Measurements from ENCODE around the gene PINK1.

Gene PINK1

GRCh38 chr1:20689645-20690056 lies 56.4 kb downstream of the PINK1 start:
- ChIA-PET POLR2A (interaction anchor here (1.0 kb wide), 1 partner anchor 28 kb away, joined by 3 read pairs; no protein-coding TSS in a partner anchor), CTCF (no interaction called here)
- TF ChIP-seq, protein P1, sequence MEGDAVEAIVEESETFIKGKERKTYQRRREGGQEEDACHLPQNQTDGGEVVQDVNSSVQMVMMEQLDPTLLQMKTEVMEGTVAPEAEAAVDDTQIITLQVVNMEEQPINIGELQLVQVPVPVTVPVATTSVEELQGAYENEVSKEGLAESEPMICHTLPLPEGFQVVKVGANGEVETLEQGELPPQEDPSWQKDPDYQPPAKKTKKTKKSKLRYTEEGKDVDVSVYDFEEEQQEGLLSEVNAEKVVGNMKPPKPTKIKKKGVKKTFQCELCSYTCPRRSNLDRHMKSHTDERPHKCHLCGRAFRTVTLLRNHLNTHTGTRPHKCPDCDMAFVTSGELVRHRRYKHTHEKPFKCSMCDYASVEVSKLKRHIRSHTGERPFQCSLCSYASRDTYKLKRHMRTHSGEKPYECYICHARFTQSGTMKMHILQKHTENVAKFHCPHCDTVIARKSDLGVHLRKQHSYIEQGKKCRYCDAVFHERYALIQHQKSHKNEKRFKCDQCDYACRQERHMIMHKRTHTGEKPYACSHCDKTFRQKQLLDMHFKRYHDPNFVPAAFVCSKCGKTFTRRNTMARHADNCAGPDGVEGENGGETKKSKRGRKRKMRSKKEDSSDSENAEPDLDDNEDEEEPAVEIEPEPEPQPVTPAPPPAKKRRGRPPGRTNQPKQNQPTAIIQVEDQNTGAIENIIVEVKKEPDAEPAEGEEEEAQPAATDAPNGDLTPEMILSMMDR (IDR thresholded peaks at IDR 0.05; ENCODE audit: insufficient read depth, low read length, missing control alignments): no peak
- no peak for DNase-seq (ENCODE audit: low read depth, low spot score)
- no peak overlapping the region for H3K4me3 ChIP-seq (ENCODE audit: low read depth, low read length)

- TF ChIP-seq, protein P1 (IDR thresholded peaks at IDR 0.05; ENCODE audit: insufficient read depth, low read length, missing control alignments): no peak
- ChIA-PET CTCF (interaction anchor here (0.8 to 9.2 kb wide), 3 partner anchors 10 to 677 kb away, joined by 3 to 185 read pairs (median 10); no protein-coding TSS in a partner anchor), POLR2A (no interaction called here)
- H3K4me3 ChIP-seq (ENCODE audit: low read depth, low read length): no peak overlapping the region
- DNase-seq (ENCODE audit: low read depth, low spot score): no peak
Observed at GRCh38 chr1:20691872-20692271, 58.6 kb downstream of the PINK1 start.

DNA sequence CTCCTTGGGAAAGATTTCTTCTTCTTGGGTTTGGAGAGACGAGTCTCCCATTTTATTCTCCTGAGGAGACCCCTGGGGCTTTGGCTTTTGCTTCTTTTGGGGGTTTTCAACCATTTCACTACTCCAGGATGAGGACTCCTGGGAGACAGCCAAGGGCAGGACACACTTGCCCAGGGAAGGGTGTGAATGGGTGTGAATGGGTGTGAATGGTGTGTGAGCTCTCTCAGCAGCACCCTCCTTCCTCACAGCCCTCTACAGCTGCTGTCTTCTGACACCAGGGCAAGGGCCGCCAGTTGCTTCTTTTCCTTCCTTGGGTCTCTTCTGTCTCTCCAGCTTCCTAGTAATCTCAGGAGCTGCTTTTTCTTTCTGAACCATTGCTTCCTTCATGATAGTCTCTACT lies 60.4 kb downstream of the PINK1 start:
- POLR2A ChIA-PET: no interaction called here
- TF ChIP-seq, protein P1 (IDR thresholded peaks at IDR 0.05; ENCODE audit: insufficient read depth, low read length, missing control alignments): no peak
- no peak overlapping the region for H3K4me3 ChIP-seq (ENCODE audit: low read depth, low read length)
- CTCF ChIA-PET: interaction anchor here (0.8 to 9.2 kb wide), 5 partner anchors 13 to 675 kb away, joined by 3 to 185 read pairs (median 5); no protein-coding TSS in a partner anchor
- DNase-seq (ENCODE audit: low read depth, low spot score): no peak

DNA sequence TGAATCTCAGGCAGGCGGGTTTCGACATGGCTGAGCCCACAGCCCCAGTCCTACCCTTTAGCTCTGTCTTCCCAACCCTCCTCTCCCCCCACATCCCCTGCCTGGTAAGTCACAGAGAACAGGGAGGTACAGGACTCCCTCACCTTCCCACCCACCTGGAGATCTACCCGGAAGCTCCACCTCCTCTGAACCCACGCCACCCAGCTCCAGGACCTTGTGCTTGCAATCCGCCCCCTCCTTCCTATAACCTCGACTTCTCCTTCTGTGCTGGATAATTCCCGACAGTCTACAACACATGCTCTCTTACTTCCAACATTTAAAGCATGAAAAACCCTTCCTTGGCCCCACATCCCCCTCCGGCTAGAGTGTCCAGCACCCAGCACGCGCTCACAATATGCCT lies 62.3 kb downstream of the PINK1 start:
- TF ChIP-seq, protein P1 (IDR thresholded peaks at IDR 0.05; ENCODE audit: insufficient read depth, low read length, missing control alignments): no peak
- DNase-seq (ENCODE audit: low read depth, low spot score): no peak
- ChIA-PET CTCF (interaction anchor here (0.7 to 9.2 kb wide), 20 partner anchors 9 to 673 kb away, joined by 3 to 185 read pairs (median 4); partner anchors contain the start of gene HP1BP3), POLR2A (no interaction called here)
- H3K4me3 ChIP-seq (ENCODE audit: low read depth, low read length): no peak overlapping the region

DNA sequence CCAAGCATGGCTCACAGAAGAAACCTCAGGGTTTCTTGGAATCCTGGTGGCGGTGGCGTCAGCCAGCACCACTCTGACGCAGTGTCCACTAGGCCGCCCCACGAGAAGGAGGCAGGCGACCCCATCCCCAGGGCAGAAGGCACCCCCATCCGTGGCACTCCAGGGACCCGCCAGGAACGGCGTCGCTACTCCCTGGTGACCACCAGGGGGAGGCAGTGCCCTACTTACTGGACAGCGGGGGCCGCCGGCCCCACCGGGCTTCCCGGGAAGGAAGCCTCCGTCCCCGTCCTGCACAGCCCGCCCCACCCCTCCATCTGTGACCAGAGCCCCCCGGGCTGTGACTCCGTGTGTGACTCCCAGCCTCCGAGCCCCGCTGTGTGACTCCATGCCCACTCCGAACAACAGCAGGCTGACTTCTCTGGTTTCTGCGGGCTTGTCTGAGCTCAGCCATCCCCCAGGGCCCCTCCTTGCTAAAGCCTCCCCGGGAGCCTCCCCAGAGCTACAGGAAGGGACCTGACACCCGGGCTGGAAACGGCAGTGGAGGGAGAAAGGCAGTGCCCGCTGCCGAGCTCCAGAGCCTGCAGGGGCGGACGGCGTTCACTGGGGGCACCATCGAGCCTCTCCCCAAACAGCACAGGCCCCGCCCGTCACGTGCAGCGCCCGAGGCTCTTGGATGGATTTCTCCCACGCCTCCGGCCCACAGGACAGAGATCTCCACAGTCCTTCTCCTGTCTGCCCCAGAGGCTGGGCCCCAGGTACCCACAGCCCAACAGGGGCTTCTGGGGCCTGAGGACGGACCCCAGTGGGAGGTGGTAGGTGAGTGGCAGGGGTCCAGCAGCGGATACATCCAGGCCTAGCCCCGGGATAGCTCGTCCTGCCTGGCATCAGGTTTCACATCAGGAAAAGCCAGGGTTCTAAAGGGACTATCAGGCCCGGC lies 63.4 kb downstream of the PINK1 start:
- peak overlapping the region; percentile 70 for H3K4me3 ChIP-seq (ENCODE audit: low read depth, low read length)
- peak; percentile 70 for DNase-seq (ENCODE audit: low read depth, low spot score)
- TF ChIP-seq, protein P1 (IDR thresholded peaks at IDR 0.05; ENCODE audit: insufficient read depth, low read length, missing control alignments): peak; percentile 90
- ChIA-PET CTCF (interaction anchor here (0.6 to 9.2 kb wide), 78 partner anchors 8 to 682 kb away, joined by 3 to 185 read pairs (median 4); partner anchors contain the start of genes HP1BP3, KIF17 and SH2D5), POLR2A (interaction anchor here (0.7 to 2.8 kb wide), 3 partner anchors 90 to 499 kb away, joined by 3 to 17 read pairs (median 5); partner anchors contain the start of gene HP1BP3)

- POLR2A ChIA-PET: interaction anchor here (2.8 kb wide), 1 partner anchor 90 kb away, joined by 17 read pairs; the partner anchor contains the start of gene HP1BP3
- H3K4me3 ChIP-seq (ENCODE audit: low read depth, low read length): no peak overlapping the region
- CTCF ChIA-PET: interaction anchor here (0.7 to 9.2 kb wide), 40 partner anchors 9 to 671 kb away, joined by 3 to 185 read pairs (median 4); partner anchors contain the start of genes HP1BP3 and SH2D5
- TF ChIP-seq, protein P1 (IDR thresholded peaks at IDR 0.05; ENCODE audit: insufficient read depth, low read length, missing control alignments): no peak
- DNase-seq (ENCODE audit: low read depth, low spot score): no peak
Observed at GRCh38 chr1:20697563-20697962, 64.3 kb downstream of the PINK1 start.
